CD8-positive, alpha-beta memory T cell (primary cell): ENCODE measurements around the gene SIAH3. TPM values are rescaled to one million over a fixed set of nuclear protein-coding genes. Genes with fewer than 3 reads are reported as not detected.

Experiments used
- CTCF ChIA-PET: fragments of 350-600 bp; sonication (Branson Sonifier 250); formaldehyde crosslinking; loops from one replicate; lab custom pipeline; 2021; ENCODE audit warnings: antibody characterized with exemption; lab: Charles Lee
- POLR2A ChIA-PET: fragments of 350-600 bp; sonication (Branson Sonifier 250); formaldehyde crosslinking; loops from one replicate; lab custom pipeline; 2021; ENCODE audit warnings: antibody characterized with exemption; lab: Charles Lee
- DNase-seq, 5 donors: peaks; one replicate each; pipeline versions ENCODE4 v3.0.0 to v3.0.0-alpha.2; 2020 to 2022; ENCODE audit warnings: mixed read lengths in 1 of 5
- H3K27ac ChIP-seq: one replicate; pipeline ENCODE4 v1.7.0; 2013; ENCODE audit warnings: low read depth, mild to moderate bottlenecking, low read length, moderate library complexity
- H3K27me3 ChIP-seq: 2 replicates; pipeline ENCODE4 v1.7.0; 2013; ENCODE audit warnings: low read length, mild to moderate bottlenecking; ENCODE audit not compliant: insufficient read depth, poor library complexity, severe bottlenecking
- H3K36me3 ChIP-seq: 2 replicates; pipeline ENCODE4 v1.7.0; 2013; ENCODE audit warnings: mild to moderate bottlenecking, low read length, moderate library complexity; ENCODE audit not compliant: insufficient read depth
- H3K4me1 ChIP-seq: 2 replicates; pipeline ENCODE4 v1.7.0; 2013; ENCODE audit warnings: mild to moderate bottlenecking, low read length, moderate library complexity; ENCODE audit not compliant: insufficient read depth
- H3K4me3 ChIP-seq: 2 replicates; pipeline ENCODE4 v1.7.0; 2013; ENCODE audit warnings: mild to moderate bottlenecking, low read length
- H3K9me3 ChIP-seq: 2 replicates; pipeline ENCODE4 v1.7.0; 2013; ENCODE audit warnings: mild to moderate bottlenecking, low read length
- H3K27ac Mint-ChIP-seq, 8 donors: one replicate each; pipeline ENCODE4 v1.8.0; 2020 to 2021; ENCODE audit warnings: mixed read lengths in 8 of 8, mild to moderate bottlenecking in 6 of 8, inconsistent platforms in 3 of 8, moderate library complexity in 3 of 8
- H3K27me3 Mint-ChIP-seq, 2 donors: one replicate each; pipeline ENCODE4 v1.8.0; 2020 to 2021; ENCODE audit warnings: mixed read lengths in 2 of 2, mild to moderate bottlenecking in 1 of 2, moderate library complexity in 1 of 2
- H3K36me3 Mint-ChIP-seq, 3 donors: one replicate each; pipeline ENCODE4 v1.8.0; 2020 to 2021; ENCODE audit warnings: mixed read lengths in 3 of 3, inconsistent platforms in 1 of 3, mild to moderate bottlenecking in 1 of 3
- H3K4me1 Mint-ChIP-seq, 3 donors: one replicate each; pipeline ENCODE4 v1.8.0; 2020 to 2021; ENCODE audit warnings: mixed read lengths in 3 of 3, inconsistent platforms in 1 of 3, mild to moderate bottlenecking in 1 of 3
- H3K4me3 Mint-ChIP-seq, 7 donors: one replicate each; pipeline ENCODE4 v1.8.0; 2020 to 2021; ENCODE audit warnings: mixed read lengths in 7 of 7, mild to moderate bottlenecking in 6 of 7, moderate library complexity in 4 of 7, inconsistent platforms in 2 of 7
- H3K9me3 Mint-ChIP-seq, 5 donors: one replicate each; pipeline ENCODE4 v1.8.0; 2020 to 2022; ENCODE audit warnings: mixed read lengths in 5 of 5, mild to moderate bottlenecking in 3 of 5, moderate library complexity in 2 of 5, inconsistent platforms in 1 of 5
- polyA plus RNA-seq: library from polyadenylated mRNA; unstranded; fragments of 300-500 nt; fragmentation: Illumina TruSeq; gene quantifications from one replicate; pipeline ENCODE4 v1.2.3, GENCODE V29; 2021
- total RNA-seq, 2 experiments: library from RNA; stranded (reverse); gene quantifications; one replicate each; pipeline ENCODE4 v1.2.3, GENCODE V29; 2021

The SIAH3 gene
- total and polyA plus RNA-seq, 3 experiments from 2014 or later, result 0.11 to 0.20 TPM; not detected in 1

DNA sequence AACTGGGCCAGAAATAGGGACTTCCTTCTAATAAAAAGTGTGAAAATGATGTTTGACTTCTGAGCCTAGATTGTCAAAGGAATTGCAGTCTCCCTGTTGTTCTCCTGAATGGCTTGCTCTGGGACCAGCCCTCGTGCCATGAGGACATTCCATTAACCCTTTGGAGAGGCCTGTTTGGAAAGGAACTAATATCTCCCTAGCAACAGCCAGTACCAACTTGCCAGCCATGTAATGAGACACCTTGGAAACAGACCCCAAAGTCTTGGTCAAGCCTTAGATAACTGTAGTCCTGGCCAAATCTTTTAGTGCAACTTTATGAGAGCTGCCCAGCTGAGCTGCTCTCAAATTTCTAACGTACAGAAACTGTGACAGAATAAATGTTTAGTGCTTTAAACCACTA is 8.2 kb upstream of the SIAH3 start:
- Histone ChIP-seq H3K9me3 (no peaks in the 10 kb centered on the region), H3K27ac (no peak overlapping the region), H3K4me1 (no peaks in the 10 kb centered on the region), H3K27me3 (no peaks in the 10 kb centered on the region), H3K4me3 (no peak overlapping the region), H3K36me3 (no peaks in the 10 kb centered on the region)
- Mint-ChIP-seq H3K4me3 (no peak overlapping the region), H3K9me3 (peaks cover 0 to 3% (median 2%) of the 10 kb centered on the region in 5 donors), H3K27me3 (peaks cover 11 to 15% of the 10 kb centered on the region in 2 donors), H3K27ac (no peak overlapping the region), H3K4me1 (no peaks in the 10 kb centered on the region), H3K36me3 (no peaks in the 10 kb centered on the region)
- CTCF ChIA-PET, result no interaction called here
- POLR2A ChIA-PET, result no interaction called here
- DNase-seq, result no peak

DNA sequence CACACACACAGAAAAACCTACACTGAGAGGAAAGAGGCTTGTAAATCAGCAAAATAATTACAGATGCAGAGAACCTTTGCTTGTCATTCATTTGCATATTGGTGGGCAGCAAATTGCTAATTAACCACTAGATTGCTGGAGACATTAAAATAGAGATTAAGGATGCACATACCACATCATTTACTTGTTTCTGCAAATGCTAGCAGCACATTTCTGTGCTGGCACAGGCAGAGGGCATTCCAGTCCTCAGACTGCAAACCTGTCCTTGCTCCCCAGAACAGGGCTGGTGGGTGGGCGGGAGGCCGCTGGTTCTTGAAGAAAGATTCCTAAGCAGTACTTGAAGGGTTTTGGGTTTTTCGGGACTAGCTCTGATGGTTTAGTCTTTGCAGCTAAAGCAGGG is 941 bp upstream of the SIAH3 start:
- H3K4me3 ChIP-seq, result no peak overlapping the region
- no peak for DNase-seq
- H3K9me3 ChIP-seq, result no peaks in the 10 kb centered on the region
- Mint-ChIP-seq H3K4me1 (peaks cover 28 to 44% (median 44%) of the 10 kb centered on the region in 3 donors), H3K27me3 (peaks cover 26 to 30% of the 10 kb centered on the region in 2 donors), H3K4me3 (no peak overlapping the region), H3K36me3 (peaks cover 0 to 4% (median 1%) of the 10 kb centered on the region in 3 donors), H3K9me3 (peaks cover 2 to 10% (median 4%) of the 10 kb centered on the region in 5 donors), H3K27ac (no peak overlapping the region)
- peaks cover 4% of the 10 kb centered on the region for H3K27me3 ChIP-seq
- H3K36me3 ChIP-seq, result no peaks in the 10 kb centered on the region
- CTCF ChIA-PET, result no interaction called here
- H3K4me1 ChIP-seq, result peaks cover 35% of the 10 kb centered on the region
- no peak overlapping the region for H3K27ac ChIP-seq
- POLR2A ChIA-PET, result no interaction called here

DNA sequence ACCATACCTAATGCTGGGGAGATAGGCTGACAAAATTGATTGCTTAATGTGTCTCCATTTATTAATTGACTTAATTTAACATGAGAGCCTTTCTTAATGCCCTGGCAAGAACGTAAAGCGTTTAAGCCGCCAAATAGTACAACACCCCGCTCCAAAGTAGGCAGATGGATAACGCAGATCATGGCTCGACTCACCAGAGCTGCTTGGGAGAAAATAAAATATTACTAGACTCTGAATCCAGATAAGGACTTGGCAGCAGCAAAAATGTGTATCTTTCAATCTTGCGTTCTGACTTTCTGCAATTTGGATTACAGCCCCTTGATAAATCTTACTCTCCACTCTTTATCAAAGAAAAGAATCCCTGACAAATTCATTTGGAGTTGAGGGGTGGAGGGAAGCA is 403 bp upstream of the SIAH3 start:
- Histone ChIP-seq H3K4me1 (peaks cover 41% of the 10 kb centered on the region), H3K4me3 (no peak overlapping the region), H3K36me3 (no peaks in the 10 kb centered on the region), H3K27ac (no peak overlapping the region), H3K27me3 (peaks cover 4% of the 10 kb centered on the region), H3K9me3 (no peaks in the 10 kb centered on the region)
- DNase-seq, result no peak
- H3K27me3 Mint-ChIP-seq, result peaks cover 27 to 30% of the 10 kb centered on the region in 2 donors
- H3K36me3 Mint-ChIP-seq, result peaks cover 0 to 4% (median 1%) of the 10 kb centered on the region in 3 donors
- ChIA-PET POLR2A (no interaction called here), CTCF (no interaction called here)
- H3K27ac Mint-ChIP-seq, result peak overlapping the region in 1 of 8 donors; percentile 65
- H3K4me1 Mint-ChIP-seq, result peaks cover 32 to 49% (median 49%) of the 10 kb centered on the region in 3 donors
- H3K4me3 Mint-ChIP-seq, result peak overlapping the region in 5 of 7 donors; percentile 31 to 87 (median 83)
- H3K9me3 Mint-ChIP-seq, result peaks cover 2 to 10% (median 4%) of the 10 kb centered on the region in 5 donors

DNA sequence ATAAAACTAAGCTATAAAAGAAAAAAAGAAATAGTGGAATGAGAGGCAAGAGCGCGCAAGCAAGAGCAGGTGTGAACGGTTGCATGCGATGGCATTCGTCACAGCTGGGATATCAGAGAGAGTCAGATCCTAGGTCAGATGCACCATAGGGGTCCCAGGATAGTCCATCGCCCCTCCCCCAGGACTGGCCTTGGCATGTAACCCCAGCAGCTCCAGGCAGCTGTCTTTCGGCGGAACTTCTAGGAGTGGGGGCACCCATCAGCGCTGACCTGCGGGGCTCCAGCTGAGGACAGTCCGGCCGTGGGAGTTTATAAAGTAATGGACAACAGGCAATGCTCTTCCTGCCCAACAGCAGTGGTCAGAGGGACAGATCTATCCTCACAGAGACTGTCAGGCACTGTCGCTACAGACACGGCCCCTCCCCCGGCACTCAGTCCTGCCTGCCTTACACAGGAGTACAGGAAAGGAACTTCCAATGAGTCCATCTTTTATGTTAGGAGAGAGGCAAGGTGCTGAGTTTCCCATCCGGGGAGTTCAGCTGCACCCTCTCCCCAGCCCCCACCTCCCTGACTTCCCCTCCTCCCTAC is 1.4 kb downstream of the SIAH3 start:
- H3K9me3 Mint-ChIP-seq, result peaks cover 2 to 10% (median 4%) of the 10 kb centered on the region in 5 donors
- ChIA-PET CTCF (interaction anchor here (0.7 to 1.8 kb wide), 3 partner anchors 8 to 28 kb away, joined by 3 to 5 read pairs (median 3); no protein-coding TSS in a partner anchor), POLR2A (no interaction called here)
- peak overlapping the region in 1 of 8 donors; percentile 25 for H3K27ac Mint-ChIP-seq
- no peak for DNase-seq
- peak overlapping the region in 6 of 7 donors; percentile 25 to 91 (median 84) for H3K4me3 Mint-ChIP-seq
- H3K4me1 Mint-ChIP-seq, result peaks cover 37 to 55% (median 52%) of the 10 kb centered on the region in 3 donors
- Histone ChIP-seq H3K4me3 (peak overlapping the region; percentile 65), H3K36me3 (no peaks in the 10 kb centered on the region), H3K9me3 (no peaks in the 10 kb centered on the region), H3K27me3 (peaks cover 4% of the 10 kb centered on the region), H3K27ac (no peak overlapping the region), H3K4me1 (peaks cover 47% of the 10 kb centered on the region)
- peaks cover 26 to 33% of the 10 kb centered on the region in 2 donors for H3K27me3 Mint-ChIP-seq
- H3K36me3 Mint-ChIP-seq, result peaks cover 0 to 4% (median 1%) of the 10 kb centered on the region in 3 donors

DNA sequence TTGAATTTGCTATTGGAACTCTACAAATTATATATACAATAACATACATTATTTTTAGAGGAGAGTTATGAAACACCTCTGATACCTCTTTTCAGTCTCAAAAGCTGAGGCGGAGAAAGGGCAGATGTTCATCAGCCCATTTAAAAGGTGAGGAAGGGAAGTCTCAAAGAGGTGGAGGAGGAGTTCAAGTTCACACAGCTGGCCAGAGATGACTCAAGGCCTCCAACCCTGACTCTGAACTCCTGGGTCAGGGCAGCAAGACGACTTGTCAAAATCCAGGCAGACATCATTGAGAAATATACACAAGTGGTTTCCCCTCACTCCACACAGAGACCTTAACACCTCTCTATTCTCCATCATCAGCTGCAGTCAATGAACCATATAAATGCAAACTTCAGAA is 2.1 kb downstream of the SIAH3 start:
- peaks cover 37 to 55% (median 52%) of the 10 kb centered on the region in 3 donors for H3K4me1 Mint-ChIP-seq
- peaks cover 47% of the 10 kb centered on the region for H3K4me1 ChIP-seq
- DNase-seq, result no peak
- no peak overlapping the region for H3K27ac Mint-ChIP-seq
- H3K4me3 Mint-ChIP-seq, result peak overlapping the region in 3 of 7 donors; percentile 26 to 87 (median 30)
- H3K4me3 ChIP-seq, result no peak overlapping the region
- peaks cover under 1 to 6% (median 2%) of the 10 kb centered on the region in 5 donors for H3K9me3 Mint-ChIP-seq
- CTCF ChIA-PET, result interaction anchor here (1.1 to 1.8 kb wide), 2 partner anchors 8 to 9 kb away, joined by 3 to 5 read pairs; no protein-coding TSS in a partner anchor
- H3K27ac ChIP-seq, result no peak overlapping the region
- H3K36me3 ChIP-seq, result no peaks in the 10 kb centered on the region
- no peaks in the 10 kb centered on the region for H3K9me3 ChIP-seq
- POLR2A ChIA-PET, result no interaction called here
- peaks cover 0 to 4% (median 1%) of the 10 kb centered on the region in 3 donors for H3K36me3 Mint-ChIP-seq
- peaks cover 4% of the 10 kb centered on the region for H3K27me3 ChIP-seq
- H3K27me3 Mint-ChIP-seq, result peaks cover 26 to 31% of the 10 kb centered on the region in 2 donors

DNA sequence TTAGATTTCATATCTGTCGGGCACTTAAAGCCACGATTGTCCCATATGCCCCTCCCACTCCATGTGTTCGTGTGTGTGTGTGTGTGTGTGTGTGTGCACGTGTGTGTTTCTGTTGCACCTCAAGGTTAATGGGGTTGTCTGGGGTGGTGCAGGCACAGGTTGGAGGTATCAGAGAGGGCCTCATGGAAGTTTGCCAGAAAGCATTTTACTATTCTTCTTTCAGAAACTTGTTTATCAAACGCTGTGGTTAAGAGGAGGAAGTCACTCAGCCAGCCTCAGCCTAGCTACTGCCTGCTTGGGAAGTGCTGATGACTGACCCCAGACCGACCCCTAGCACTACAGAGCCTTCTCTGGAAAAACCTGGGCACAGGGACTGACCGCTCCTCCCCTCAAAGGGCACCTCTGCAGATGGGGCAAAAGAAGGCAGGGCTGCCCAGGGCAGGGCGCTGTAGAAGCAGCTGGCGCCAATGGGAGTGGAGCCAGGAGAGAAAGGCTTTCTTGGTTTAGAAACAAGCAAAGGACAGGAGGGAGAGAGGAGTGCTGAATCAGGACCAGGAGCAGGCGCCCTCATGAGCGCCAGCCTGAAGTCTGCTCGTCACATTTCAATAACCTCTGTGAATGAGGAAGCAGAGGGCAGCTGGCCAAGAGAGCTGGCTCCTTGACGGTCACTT is 3.9 kb downstream of the SIAH3 start:
- H3K4me3 Mint-ChIP-seq, result peak overlapping the region; percentile 13 to 79 (median 55)
- Histone ChIP-seq H3K27me3 (peaks cover 4% of the 10 kb centered on the region), H3K36me3 (no peaks in the 10 kb centered on the region), H3K27ac (no peak overlapping the region), H3K4me3 (peak overlapping the region; percentile 14), H3K9me3 (no peaks in the 10 kb centered on the region), H3K4me1 (peaks cover 47% of the 10 kb centered on the region)
- peak in 3 of 5 donors; percentile 39 to 74 (median 70) for DNase-seq
- H3K9me3 Mint-ChIP-seq, result no peaks in the 10 kb centered on the region
- H3K27ac Mint-ChIP-seq, result peak overlapping the region in 5 of 8 donors; percentile 53 to 92 (median 61)
- ChIA-PET CTCF (interaction anchor here (1.4 to 2.1 kb wide), 2 partner anchors 14 to 40 kb away, joined by 4 to 5 read pairs; no protein-coding TSS in a partner anchor), POLR2A (interaction anchor here (0.6 kb wide), 1 partner anchor 448 kb away, joined by 3 read pairs; no protein-coding TSS in a partner anchor)
- H3K4me1 Mint-ChIP-seq, result peaks cover 37 to 55% (median 52%) of the 10 kb centered on the region in 3 donors
- H3K27me3 Mint-ChIP-seq, result peaks cover 19 to 23% of the 10 kb centered on the region in 2 donors
- H3K36me3 Mint-ChIP-seq, result no peaks in the 10 kb centered on the region

DNA sequence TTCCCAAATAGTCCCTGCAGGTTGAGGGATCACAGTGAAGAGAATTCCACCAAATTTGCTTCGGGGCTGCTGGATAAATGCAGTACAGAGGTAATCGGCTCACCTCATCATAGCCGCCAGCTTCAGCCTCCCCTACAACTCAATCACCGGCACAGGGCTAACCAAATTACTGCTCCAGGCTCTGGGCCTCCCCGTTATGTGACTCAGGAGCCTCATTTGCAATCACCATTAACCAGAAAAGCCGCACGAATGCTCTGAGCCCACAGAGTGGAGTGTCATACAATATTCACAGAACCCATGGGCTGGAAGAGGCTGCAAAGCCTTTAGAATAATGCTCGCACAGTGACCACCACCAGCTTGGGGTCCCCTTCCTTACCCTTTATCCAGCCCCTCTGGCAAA is 4.9 kb downstream of the SIAH3 start:
- Histone ChIP-seq H3K36me3 (no peaks in the 10 kb centered on the region), H3K9me3 (no peaks in the 10 kb centered on the region), H3K27ac (no peak overlapping the region), H3K4me3 (no peak overlapping the region), H3K4me1 (peaks cover 47% of the 10 kb centered on the region), H3K27me3 (peaks cover 4% of the 10 kb centered on the region)
- ChIA-PET POLR2A (no interaction called here), CTCF (interaction anchor here (1.1 to 2.1 kb wide), 3 partner anchors 13 to 39 kb away, joined by 3 to 5 read pairs (median 4); no protein-coding TSS in a partner anchor)
- DNase-seq, result no peak
- H3K9me3 Mint-ChIP-seq, result no peaks in the 10 kb centered on the region
- peaks cover 18 to 19% of the 10 kb centered on the region in 2 donors for H3K27me3 Mint-ChIP-seq
- no peak overlapping the region for H3K4me3 Mint-ChIP-seq
- no peaks in the 10 kb centered on the region for H3K36me3 Mint-ChIP-seq
- peaks cover 37 to 52% (median 49%) of the 10 kb centered on the region in 3 donors for H3K4me1 Mint-ChIP-seq
- no peak overlapping the region for H3K27ac Mint-ChIP-seq
